Neural cell (in vitro differentiated cells): ENCODE measurements around the gene ADIPOR1. TPM values are rescaled to one million over a fixed set of nuclear protein-coding genes. Genes with fewer than 3 reads are reported as not detected.

Experiments
- H2AFZ ChIP-seq: fragments of 200-600, 300-800 bp; sonication (generic), shearing (Covaris generic); 2 replicates; pipeline ENCODE4 v1.6.0; 2014; ENCODE audit warnings: low read depth, mild to moderate bottlenecking, antibody characterized with exemption, low read length, moderate library complexity
- H3F3A ChIP-seq: fragments of 200-600 bp; shearing (Covaris generic); 2 replicates; pipeline ENCODE4 v1.6.1; 2016; ENCODE audit warnings: mild to moderate bottlenecking, moderate library complexity, mixed read lengths, antibody characterized with exemption, low read length; ENCODE audit not compliant: insufficient read depth, poor library complexity, severe bottlenecking
- H3K27ac ChIP-seq: fragments of 200-600, 300-800 bp; sonication (generic), shearing (Covaris generic); 2 replicates; pipeline ENCODE4 v1.5.1; 2014; ENCODE audit warnings: mild to moderate bottlenecking, low read length, moderate library complexity
- H3K27me3 ChIP-seq: fragments of 300-800, 200-600 bp; sonication (generic), shearing (Covaris generic); 2 replicates; pipeline ENCODE4 v1.6.0; 2014; ENCODE audit warnings: mild to moderate bottlenecking, low read depth, low read length, moderate library complexity; ENCODE audit not compliant: insufficient read depth
- H3K36me3 ChIP-seq: fragments of 300-800, 200-600 bp; sonication (generic), shearing (Covaris generic); 2 replicates; pipeline ENCODE4 v1.5.1; 2014; ENCODE audit warnings: mild to moderate bottlenecking, antibody characterized with exemption, low read length, moderate library complexity; ENCODE audit not compliant: insufficient read depth
- H3K4me2 ChIP-seq: fragments of 300-800, 200-600 bp; sonication (generic), shearing (Covaris generic); 2 replicates; pipeline ENCODE4 v1.6.0; 2014; ENCODE audit warnings: mild to moderate bottlenecking, low read length
- H3K4me3 ChIP-seq: fragments of 300-800, 200-600 bp; sonication (generic), shearing (Covaris generic); 2 replicates; pipeline ENCODE4 v1.5.1; 2014; ENCODE audit warnings: mild to moderate bottlenecking, low read length, moderate library complexity
- H3K79me2 ChIP-seq: fragments of 200-600 bp; shearing (Covaris generic); replicated peaks from 2 replicates; pipeline ENCODE4 v1.6.0; 2014; ENCODE audit warnings: mild to moderate bottlenecking, low read length, moderate library complexity; ENCODE audit not compliant: insufficient read depth
- H3K9ac ChIP-seq: fragments of 300-800, 200-600 bp; sonication (generic), shearing (Covaris generic); 2 replicates; pipeline ENCODE4 v1.6.1; 2016; ENCODE audit warnings: mild to moderate bottlenecking, low read length, mixed read lengths
- H3K9me2 ChIP-seq: fragments of 200-600 bp; shearing (Covaris generic); 2 replicates; pipeline ENCODE4 v1.6.1; 2016; ENCODE audit warnings: mild to moderate bottlenecking, low read length, mixed read lengths; ENCODE audit not compliant: insufficient read depth
- H3K9me3 ChIP-seq: fragments of 200-600, 300-800 bp; sonication (generic), shearing (Covaris generic); 2 replicates; pipeline ENCODE4 v1.6.1; 2016; ENCODE audit warnings: mild to moderate bottlenecking, mixed run types, low read length, moderate library complexity, mixed read lengths
- H4K20me1 ChIP-seq: fragments of 200-600 bp; shearing (Covaris generic); 2 replicates; pipeline ENCODE4 v1.6.1; 2016; ENCODE audit warnings: mild to moderate bottlenecking, mixed run types; ENCODE audit not compliant: insufficient read depth
- CTCF ChIP-seq: fragments of 450-650 bp; IDR thresholded peaks from 2 replicates; pipeline ENCODE4 v1.5.1; 2014; ENCODE audit warnings: antibody characterized with exemption, mild to moderate bottlenecking, moderate library complexity; ENCODE audit not compliant: poor library complexity, severe bottlenecking
- EP300 ChIP-seq: fragments of 450-650 bp; conservative IDR thresholded peaks from 2 replicates; pipeline ENCODE4 v1.6.1; 2014; ENCODE audit warnings: antibody characterized with exemption, mild to moderate bottlenecking, moderate library complexity; ENCODE audit not compliant: poor library complexity, severe bottlenecking
- EZH2 ChIP-seq: fragments of 200-600, 300-800 bp; shearing (Covaris generic), sonication (generic); IDR thresholded peaks from 2 replicates; pipeline ENCODE4 v1.6.1; 2014; ENCODE audit warnings: antibody characterized with exemption, low read length, borderline replicate concordance, mild to moderate bottlenecking; ENCODE audit not compliant: insufficient read depth, poor library complexity, severe bottlenecking
- MXI1 ChIP-seq: fragments of 450-650 bp; conservative IDR thresholded peaks from 2 replicates; pipeline ENCODE4 v1.6.1; 2014; ENCODE audit warnings: antibody characterized with exemption, mild to moderate bottlenecking; ENCODE audit not compliant: poor library complexity, severe bottlenecking
- POLR2AphosphoS5 ChIP-seq: IDR thresholded peaks from 2 replicates; pipeline ENCODE4 v1.6.1; 2012
- RAD21 ChIP-seq: fragments of 450-650 bp; conservative IDR thresholded peaks from 2 replicates; pipeline ENCODE4 v1.6.1; 2014; ENCODE audit warnings: antibody characterized with exemption, mild to moderate bottlenecking, moderate library complexity
- REST ChIP-seq: IDR thresholded peaks from 2 replicates; pipeline ENCODE4 v1.6.1; 2012; ENCODE audit warnings: borderline replicate concordance
- SMC3 ChIP-seq: fragments of 450-650 bp; conservative IDR thresholded peaks from 2 replicates; pipeline ENCODE4 v1.6.1; 2014; ENCODE audit warnings: antibody characterized with exemption, mild to moderate bottlenecking, moderate library complexity; ENCODE audit not compliant: poor library complexity
- TAF1 ChIP-seq: IDR thresholded peaks from 2 replicates; pipeline ENCODE4 v1.6.1; 2012; ENCODE audit warnings: low read depth
- polyA plus RNA-seq: library from polyadenylated mRNA; depleted of rRNA; stranded (reverse); fragments of >200 nt; gene quantifications from 2 replicates; pipeline ENCODE4 v1.2.3, GENCODE V29; 2014

Gene ADIPOR1
- polyA plus RNA-seq, 1 donor from 2014 or later: 72.3 TPM

- Histone ChIP-seq H3K4me3 (no peak overlapping the region), H3K4me2 (no peak overlapping the region), H3K9ac (no peak overlapping the region), H3K9me2 (no peaks in the 10 kb centered on the region), H3K9me3 (no peaks in the 10 kb centered on the region), H3K27ac (no peak overlapping the region), H3K36me3 (no peaks in the 10 kb centered on the region), H3F3A (no peaks in the 10 kb centered on the region), H3K79me2 (no peaks in the 10 kb centered on the region), H3K27me3 (no peaks in the 10 kb centered on the region), H2AFZ (no peak overlapping the region), H4K20me1 (no peaks in the 10 kb centered on the region)
- TF ChIP-seq POLR2AphosphoS5: no peak
- no peak for TF ChIP-seq MXI1
- TF ChIP-seq CTCF: no peak
- no peak for TF ChIP-seq REST
- TF ChIP-seq TAF1: no peak
- no peak for TF ChIP-seq EZH2
- no peak for TF ChIP-seq RAD21
- TF ChIP-seq EP300: no peak
- TF ChIP-seq SMC3: no peak
Measured at GRCh38 chr1:202935844-202936243, 22.3 kb downstream of the ADIPOR1 start.

GRCh38 chr1:202934755-202935154 lies 23.4 kb downstream of the ADIPOR1 start:
- H3K79me2 ChIP-seq: no peaks in the 10 kb centered on the region
- no peak overlapping the region for H2AFZ ChIP-seq
- no peak overlapping the region for H3K4me2 ChIP-seq
- TF ChIP-seq REST (no peak), EZH2 (no peak), POLR2AphosphoS5 (no peak), MXI1 (no peak), SMC3 (no peak), EP300 (no peak), TAF1 (no peak), RAD21 (no peak), CTCF (no peak)
- no peak overlapping the region for H3K9ac ChIP-seq
- H3K27ac ChIP-seq: no peak overlapping the region
- no peaks in the 10 kb centered on the region for H3K9me2 ChIP-seq
- H3K9me3 ChIP-seq: no peaks in the 10 kb centered on the region
- H3K4me3 ChIP-seq: no peak overlapping the region
- H3K36me3 ChIP-seq: no peaks in the 10 kb centered on the region
- H3K27me3 ChIP-seq: no peaks in the 10 kb centered on the region
- no peaks in the 10 kb centered on the region for H3F3A ChIP-seq
- no peaks in the 10 kb centered on the region for H4K20me1 ChIP-seq
